NT2/D1 (cell line): Measurements from ENCODE around the gene ATXN1.

Source experiments
- DNase-seq: peaks from one replicate; pipeline ENCODE4 v3.0.0-alpha.2; 2011; ENCODE audit warnings: low read depth, low spot score
- H3K27me3 ChIP-seq: 2 replicates; pipeline ENCODE4 v1.6.0; 2011; ENCODE audit warnings: mild to moderate bottlenecking; ENCODE audit not compliant: insufficient read length, insufficient read depth
- H3K36me3 ChIP-seq: 2 replicates; pipeline ENCODE4 v1.6.1; 2011; ENCODE audit warnings: mild to moderate bottlenecking, low read length, mixed read lengths; ENCODE audit not compliant: insufficient read depth, insufficient read length
- H3K4me1 ChIP-seq: 2 replicates; pipeline ENCODE4 v1.5.1; 2011; ENCODE audit not compliant: insufficient read depth, insufficient read length
- H3K4me3 ChIP-seq: 2 replicates; pipeline ENCODE4 v1.5.1; 2011; ENCODE audit warnings: low read depth; ENCODE audit not compliant: insufficient read length
- H3K9ac ChIP-seq: 2 replicates; pipeline ENCODE4 v1.6.0; 2011; ENCODE audit warnings: low read depth; ENCODE audit not compliant: insufficient read length
- H3K9me3 ChIP-seq: 2 replicates; pipeline ENCODE4 v1.5.1; 2011; ENCODE audit warnings: mild to moderate bottlenecking, low read length; ENCODE audit not compliant: insufficient read depth
- SUZ12 ChIP-seq: IDR thresholded peaks from 2 replicates; pipeline ENCODE4 v1.6.1; 2011; ENCODE audit not compliant: insufficient read length, insufficient read depth; ENCODE audit errors: extremely low read depth
- YY1 ChIP-seq: IDR thresholded peaks from 2 replicates; pipeline ENCODE4 v1.6.1; 2011; ENCODE audit not compliant: insufficient read length, insufficient read depth
- ZNF274 ChIP-seq: IDR thresholded peaks from 2 replicates; pipeline ENCODE4 v1.6.1; 2011; ENCODE audit warnings: mild to moderate bottlenecking, low read depth, low read length

Gene ATXN1

GRCh38 chr6:16249971-16250370 is 511.3 kb downstream of the ATXN1 start:
- Histone ChIP-seq H3K27me3 (no peaks in the 10 kb centered on the region), H3K9ac (no peak overlapping the region), H3K4me1 (no peaks in the 10 kb centered on the region), H3K9me3 (no peaks in the 10 kb centered on the region), H3K36me3 (no peaks in the 10 kb centered on the region), H3K4me3 (no peak overlapping the region)
- TF ChIP-seq YY1 (no peak), SUZ12 (no peak), ZNF274 (no peak)
- DNase-seq, result peak; percentile 65
